Activated CD4-positive, alpha-beta T cell treated with anti-CD3 and anti-CD28 coated beads, Interleukin-2, amount 50 U/mL, for 4 hours (primary cell): ENCODE data around the gene BCL2.
"Not testable (repeated sequence)": the region's sequence is repeated elsewhere in the genome, so short reads cannot be mapped to it uniquely, and the experiment has no call there.

Source experiments
- DNase-seq, 2 experiments: peaks; one replicate each; pipeline ENCODE4 v3.0.0-alpha.2; 2020

The BCL2 gene

DNA sequence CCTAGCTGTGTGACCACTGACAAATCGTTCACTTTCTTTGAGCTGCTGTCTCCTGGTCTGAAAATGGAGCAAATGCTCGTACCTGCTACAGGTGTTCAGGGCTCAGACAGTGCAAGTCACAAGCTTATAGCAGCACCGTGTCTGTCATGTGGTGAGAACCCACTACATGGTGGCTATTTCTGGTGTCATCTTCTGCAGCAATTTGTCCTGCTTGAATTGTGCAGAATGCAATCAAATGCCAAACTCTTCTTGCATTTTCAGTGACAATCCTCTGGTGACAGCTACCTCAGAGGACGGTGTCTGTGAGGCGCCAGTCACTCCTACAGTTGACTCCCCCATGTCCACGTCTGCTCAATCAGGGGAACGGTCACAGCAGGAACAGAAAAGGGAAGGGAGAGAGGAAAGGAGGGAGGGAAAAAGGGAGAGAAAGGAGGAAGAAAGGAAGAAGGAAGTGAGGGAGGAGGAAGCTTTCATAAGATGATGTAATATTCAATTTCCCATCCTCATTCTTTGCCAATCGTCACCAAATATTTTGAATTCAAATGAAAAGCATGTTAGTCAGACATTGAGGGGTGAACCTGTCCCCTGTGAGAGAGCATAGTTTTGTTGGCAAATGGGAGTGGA lies 122.2 kb downstream of the BCL2 start:
- no peak for DNase-seq

DNA sequence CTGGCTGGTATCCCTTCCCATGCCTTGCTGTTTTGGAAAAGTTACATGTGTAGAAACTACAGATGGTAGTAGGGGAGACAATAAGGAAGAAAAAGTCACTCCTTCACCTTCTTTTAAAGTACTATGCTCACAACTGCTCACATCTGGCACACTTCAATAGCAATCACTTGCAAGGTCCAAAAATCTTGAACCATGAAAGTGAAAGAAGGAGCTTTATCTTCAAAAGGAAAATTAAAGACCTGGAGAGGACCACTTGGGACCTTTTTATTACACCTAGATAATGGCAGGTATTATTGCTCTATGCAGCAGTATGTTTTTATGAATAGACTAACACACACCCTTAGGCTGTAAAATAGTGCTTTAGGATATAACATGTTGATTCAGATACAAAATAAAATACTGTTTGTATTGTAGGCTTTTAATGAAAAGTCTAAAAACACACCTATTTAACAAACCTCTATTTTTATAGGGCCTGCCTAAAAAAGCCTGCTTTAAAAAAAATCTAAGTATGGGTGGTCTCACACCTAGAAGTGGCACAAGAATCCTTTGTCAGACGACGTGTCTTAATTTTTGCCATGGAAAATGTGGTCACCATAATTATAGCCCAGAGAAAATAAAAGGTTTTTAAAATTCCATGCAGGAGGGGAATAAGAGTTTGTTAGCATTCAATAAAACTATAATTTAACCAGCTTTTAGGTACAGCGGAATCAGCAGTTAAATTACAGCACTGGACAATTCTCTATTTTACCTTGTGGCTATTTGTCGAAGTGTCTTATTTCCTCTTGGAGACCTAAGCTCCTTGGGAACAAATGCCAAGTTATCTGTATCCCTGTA lies 124.0 kb downstream of the BCL2 start:
- DNase-seq, result no peak

DNA sequence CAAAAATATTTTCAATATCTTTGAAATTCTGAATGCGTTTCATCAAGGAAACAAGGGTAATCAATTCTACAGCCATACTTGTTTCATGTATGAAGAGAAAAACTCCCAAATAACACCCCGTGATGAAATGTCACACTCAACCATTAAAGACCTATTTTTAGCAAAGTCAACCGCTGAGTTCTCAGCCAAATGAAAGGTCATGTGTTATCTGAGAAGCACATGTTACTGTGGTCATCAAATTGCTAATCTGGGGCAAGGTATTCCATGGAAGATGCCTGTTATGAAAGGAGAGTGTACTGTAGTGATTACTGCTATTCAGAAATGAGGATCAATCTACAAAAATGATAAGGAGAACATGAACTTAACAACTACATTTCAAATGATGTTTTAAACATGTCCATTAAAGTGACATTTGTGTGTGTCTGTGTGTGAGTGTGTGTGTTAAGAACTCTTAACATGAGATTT lies 126.7 kb downstream of the BCL2 start:
- DNase-seq, result no peak

DNA sequence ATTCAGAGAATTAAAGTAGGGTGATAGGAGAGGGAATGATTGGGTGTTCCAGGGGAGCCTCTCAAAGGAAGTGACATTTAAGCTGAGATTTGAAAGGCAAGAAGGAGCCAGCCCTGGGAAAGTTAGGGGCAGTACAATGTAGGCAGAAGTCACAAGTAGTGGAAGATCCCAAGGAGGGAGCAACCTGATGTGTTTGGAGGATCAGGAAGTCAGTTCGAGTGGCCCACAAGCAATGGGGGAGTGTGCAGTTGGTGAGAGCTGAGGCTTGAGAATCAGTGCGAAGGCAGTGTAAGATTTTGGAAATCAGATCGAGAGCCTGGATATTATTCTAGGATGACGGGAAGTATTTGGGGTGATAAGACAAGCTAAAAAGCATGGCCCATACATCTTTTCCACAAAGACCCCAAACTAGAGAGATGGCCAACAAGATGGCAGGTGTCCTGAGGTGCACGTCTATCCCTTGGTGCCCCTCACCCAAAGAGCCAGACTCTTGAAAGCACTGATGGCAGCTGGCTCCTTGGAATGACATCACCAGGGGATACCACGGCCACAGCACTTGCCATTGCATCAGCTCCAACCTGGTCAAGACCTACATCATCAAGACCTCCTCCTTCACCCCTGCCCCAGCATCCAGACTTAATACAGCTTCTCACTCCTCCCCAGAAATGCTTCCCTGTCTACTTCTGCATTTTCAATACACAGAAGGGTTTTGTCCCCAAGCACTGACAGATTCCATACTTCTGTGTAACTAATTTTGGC lies 127.3 kb downstream of the BCL2 start:
- DNase-seq, result no peak

DNA sequence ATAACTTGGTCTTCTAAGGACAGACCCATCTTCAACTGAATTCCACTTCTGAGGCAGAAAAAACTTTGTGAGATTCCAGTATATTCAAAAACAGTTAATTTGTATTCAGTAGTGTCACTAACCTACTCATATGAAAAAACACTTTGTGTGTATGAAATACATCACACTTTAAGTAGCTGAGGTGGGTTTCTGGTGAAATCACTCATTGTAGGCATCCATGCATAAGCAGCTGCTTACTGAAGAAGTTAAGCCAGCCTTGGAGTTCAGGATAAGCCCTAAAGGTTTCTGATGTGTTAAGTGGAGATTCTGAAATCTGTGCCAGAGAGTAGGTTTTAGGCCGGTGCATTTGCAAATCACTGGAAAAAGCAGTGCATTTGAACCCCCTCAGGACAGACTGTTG lies 128.2 kb downstream of the BCL2 start:
- DNase-seq, result no peak

DNA sequence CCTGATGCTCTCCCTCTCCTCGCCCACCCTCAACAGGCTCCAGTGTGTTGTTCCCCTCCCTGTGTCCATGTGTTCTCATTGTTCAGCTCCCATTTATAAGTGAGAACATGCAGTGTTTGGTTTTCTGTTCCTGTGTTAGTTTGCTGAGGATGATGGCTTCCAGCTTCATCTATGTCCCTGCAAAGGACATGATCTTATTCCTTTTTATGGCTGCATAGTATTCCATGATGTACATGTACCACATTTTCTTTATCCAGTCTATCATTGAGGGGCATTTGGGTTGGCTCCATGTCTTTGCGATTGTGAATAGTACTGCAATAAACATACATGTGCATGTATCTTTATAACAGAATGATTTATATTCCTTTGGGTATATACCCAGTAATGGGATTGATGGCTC lies 128.7 kb downstream of the BCL2 start:
- not testable (repeated sequence) for DNase-seq

DNA sequence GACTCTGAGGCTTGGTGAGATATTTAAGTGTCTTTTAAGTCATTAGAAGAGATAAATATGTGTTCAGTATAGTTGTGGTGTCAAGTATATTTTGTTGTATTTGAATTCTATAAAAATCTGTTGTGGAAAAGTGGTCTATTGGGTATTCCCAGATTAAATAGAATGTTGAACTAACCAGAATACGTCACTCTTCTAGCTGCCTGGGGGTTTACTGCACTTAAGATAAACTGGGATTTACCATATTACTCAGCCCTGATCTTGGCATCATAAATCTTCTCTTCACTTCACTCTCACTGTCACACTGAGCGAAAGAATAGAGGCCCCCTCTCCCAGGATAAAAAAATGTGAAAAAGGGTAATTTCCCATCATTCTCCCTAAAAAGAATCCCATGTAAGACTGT lies 129.8 kb downstream of the BCL2 start:
- no peak for DNase-seq

DNA sequence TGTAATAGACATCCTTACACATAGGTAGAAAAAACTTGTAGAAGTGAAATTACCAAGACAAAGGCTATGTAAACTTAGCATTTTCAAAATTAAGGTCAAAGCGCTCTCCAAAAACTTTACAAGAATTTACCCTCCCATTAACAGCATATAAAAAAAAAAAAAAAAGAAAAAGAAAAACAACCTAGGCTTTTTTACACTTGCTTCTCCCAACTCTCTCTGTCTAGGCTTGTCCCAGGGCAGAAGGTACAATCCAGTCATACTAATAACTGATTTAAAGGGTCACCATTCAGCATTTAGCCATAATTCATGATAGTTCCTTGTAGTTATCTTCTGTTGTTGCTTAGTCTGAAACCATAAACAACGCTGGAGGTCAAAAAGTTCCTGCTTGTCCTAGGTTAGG lies 130.5 kb downstream of the BCL2 start:
- no peak for DNase-seq

DNA sequence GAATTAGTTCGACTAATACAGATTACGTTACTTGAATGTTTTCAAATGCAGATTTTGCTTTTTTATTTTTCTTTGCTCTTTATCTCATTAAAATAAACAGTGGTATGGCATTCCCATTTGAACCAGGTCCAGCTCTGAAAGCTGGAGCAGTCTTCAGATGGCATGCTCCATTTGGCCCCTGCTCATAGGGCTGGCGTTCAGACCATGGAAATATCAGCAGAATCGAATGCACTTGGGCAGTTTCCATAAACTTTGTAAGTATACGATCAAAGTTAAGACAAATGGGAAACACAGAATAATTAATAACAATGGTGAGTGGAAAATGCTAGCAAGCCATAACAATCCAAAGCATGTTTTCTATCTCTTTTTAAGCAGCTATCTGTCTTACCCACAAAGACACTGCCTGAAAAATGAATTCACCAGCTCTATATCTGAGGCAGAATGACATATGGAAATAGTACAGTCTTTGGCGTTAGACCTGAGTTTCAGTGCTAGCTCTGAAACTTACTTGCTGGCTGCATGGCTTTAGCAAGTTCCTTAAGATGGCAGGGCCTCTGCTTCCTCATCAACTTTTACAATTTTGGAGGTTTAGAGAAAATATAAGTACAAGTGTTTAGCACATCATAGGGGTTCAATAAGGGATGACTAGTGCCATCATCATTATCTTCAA lies 131.6 kb downstream of the BCL2 start:
- DNase-seq, result no peak

DNA sequence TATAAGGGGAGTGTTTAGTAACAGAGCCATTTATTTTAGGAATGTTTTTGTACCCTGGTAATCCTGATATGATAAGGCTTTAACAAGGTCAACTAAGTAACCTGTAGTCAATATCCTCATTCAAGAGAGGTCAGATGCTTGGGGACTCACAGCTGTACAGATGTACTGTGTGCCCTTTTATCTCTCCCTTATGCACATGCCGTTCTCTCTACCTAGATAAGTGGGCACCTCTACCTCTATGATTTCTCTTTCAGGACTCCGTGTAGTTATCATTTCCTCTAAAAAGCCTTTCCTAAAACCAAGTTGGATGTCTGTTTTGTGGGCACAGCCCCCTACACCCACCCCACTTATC lies 132.4 kb downstream of the BCL2 start:
- DNase-seq, result no peak

DNA sequence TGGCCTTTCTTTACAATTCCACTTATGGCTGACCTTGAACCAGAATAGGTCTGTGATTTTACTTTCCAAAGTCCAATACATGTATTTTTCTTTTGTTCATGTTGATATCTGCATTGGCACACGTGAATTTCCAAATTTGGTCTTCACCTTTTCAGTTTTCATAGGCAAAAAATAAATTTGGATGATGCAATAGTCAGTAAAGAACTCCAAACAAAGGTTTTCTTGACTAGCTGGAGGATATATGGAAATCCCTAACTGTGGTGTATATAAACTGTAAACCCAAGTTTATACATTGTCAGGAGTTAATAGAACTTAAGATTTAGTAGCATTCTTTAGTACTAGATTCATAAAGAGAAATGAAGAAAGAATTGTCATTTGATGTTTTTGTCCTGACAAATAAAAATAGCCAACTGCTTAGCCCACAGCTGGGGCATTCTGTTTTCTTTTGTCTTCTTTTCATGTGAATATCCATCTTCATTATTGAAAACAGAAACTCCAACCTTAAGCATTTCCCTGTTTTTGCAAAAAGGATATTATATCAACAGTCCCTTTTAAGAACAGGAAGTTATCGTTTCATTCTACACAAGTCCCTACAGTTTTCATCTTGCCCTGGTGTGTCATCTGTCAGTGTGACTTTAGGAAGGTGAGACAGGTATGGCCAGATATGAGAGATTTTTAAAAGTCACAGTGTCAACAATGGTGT lies 132.9 kb downstream of the BCL2 start:
- DNase-seq, result no peak

DNA sequence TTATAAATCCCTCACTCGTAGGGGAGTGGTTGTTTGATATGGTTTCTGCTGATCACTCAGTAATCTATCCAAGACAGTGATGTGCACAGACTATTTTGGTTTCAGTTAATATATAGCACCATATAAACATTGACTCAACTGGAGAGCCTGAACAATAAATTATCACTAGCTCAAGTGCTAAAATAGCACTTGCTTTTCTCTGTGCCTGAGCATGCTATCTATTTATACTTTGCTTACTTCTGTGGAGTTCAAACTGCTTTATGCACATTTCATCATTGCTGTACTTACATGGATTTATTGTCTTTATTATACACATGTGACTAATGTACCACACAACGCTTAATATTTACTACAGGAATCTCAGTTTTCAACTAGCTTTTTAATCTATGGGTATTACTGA lies 133.6 kb downstream of the BCL2 start:
- no peak for DNase-seq

DNA sequence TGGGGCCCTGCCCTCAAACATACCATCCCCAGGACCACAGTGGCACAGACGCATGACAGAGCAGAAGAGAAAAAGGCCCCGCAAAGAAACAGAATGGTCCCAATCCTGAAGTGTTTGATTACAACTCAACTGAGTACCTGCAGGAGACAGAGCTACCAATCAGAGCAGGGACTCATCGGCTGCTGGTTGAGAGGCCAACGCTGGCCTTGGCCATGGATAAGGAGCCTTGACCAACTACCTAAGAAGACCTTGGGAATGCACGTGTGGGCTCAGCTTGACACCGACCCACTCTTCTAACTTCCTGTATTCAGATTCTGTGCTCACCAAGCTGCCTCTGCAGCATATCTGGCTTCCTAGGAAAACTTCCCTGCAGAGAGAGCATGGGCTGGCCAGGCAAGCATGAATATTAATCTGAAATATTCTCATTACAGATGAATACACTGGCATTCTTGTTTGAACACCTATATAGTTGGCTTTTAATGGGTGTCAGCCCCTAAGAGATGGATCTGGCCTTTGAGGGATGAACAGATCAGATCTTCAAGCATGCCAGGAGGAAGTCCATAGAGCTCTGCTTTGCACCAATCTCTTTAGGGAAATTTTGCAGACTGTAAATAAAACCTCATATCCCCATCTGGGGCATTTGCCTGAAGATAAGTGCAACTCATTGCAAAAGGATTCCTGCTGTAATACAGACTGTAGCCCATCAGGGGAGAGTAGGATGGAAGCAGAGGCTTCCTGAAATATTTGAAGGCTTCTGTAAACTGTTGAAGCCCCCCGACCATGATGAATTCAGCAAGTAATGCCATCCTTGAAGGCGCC lies 135.4 kb downstream of the BCL2 start:
- DNase-seq, result no peak

DNA sequence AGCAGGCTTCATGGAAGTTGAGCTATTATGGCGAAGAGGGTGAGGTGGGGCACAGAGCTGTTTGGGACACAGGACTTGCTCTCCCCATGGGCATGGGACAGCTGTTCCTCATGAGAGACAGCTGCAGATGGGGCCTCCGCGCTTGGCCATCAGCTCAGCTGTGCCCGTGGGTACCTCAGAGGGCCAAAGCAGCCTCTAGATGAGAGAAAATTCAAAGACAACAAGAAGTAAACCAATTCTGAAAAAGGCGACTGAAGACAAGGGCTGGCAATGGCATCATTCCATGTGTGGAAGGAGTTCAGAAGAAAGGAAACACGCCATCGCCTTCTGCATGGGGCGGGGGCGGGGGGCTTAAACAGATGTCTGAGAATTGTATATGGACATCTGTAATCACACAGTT lies 136.2 kb downstream of the BCL2 start:
- DNase-seq, result no peak

DNA sequence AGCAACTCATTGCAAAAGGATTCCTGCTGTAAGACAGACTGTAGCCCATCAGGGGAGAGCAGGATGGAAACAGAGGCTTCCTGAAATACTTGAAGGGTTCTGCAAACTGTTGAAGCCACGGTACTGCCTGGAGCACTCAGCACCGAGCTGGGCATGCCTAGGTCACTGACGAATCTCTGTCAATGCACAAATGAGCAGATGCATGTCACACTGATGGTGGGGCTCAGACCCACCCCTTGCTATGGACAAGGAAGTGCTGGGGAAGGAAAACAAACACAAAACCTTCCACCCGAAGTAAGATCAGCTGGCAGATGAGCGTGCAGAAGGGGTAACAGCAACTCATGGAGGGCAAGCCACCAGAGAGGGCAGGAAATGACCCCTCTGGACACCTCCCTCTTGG lies 136.7 kb downstream of the BCL2 start:
- no peak for DNase-seq

DNA sequence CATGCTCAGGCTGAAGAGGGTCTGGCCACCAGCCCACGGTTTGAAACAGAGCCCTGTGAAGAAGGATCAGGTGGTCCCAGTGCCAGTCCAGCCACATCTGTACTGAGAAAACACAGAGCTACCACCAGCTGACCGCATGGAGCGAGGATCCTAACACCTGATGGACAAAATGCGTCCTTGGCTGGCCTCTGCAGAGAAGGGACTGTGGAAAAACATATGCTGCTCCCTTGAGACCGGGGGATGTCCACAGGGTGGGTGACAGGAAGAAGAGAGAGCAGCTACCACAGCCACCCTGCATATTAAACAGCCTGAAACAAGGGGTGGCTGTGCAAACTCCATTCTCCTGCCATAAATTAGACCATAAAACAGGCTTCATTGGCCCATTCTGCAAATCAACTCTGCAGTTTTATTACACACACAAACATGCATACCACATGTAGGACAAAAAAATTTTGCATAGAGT lies 137.2 kb downstream of the BCL2 start:
- no peak for DNase-seq

DNA sequence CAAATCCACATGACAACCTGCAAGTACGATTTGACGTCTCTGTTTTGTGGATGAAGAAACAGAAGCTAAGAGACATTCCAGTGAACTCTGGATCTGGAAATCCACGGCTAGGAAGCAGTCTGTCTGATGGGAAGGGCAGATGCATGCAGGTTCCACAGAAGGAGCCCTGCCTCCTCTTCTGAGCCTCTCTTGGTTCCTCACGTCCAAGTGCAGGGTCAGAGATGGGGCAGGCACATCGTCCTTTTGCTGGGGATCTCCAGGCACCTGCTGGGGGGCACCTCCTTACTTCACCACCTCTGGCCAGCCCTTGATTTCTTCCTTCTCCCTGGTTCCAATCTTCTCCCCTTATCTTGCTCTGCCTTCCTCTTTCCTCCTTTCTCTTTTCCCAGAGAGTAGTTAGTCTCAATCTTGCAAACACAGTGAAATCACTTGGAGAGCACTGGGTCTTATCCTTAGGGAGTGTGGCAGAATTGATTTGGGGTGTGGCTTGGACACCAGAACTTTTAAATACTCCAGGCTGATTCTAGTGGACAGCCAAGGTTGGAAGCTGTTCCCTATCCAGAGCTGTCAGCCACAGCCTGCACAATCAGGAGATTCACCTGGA lies 137.8 kb downstream of the BCL2 start:
- no peak for DNase-seq

DNA sequence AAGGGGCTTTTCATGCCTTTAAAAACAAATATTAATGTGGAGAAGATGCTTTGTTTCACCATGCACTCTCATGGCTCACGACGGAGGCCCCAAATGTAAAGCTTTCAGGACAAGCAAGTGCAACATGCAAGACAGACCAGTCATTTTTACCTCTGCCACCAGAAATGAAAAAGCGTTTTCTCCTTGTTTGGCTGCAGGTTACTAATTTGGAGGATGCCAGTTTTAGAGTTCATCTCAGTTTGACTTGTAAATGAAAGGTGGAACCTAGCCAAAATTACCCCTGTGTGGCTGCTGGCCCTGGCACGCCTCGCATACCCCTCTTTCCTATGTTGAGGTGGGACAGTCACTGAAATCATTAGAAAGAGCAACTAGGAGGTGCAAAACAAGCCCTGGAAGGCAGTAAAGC lies 138.6 kb downstream of the BCL2 start:
- no peak for DNase-seq

DNA sequence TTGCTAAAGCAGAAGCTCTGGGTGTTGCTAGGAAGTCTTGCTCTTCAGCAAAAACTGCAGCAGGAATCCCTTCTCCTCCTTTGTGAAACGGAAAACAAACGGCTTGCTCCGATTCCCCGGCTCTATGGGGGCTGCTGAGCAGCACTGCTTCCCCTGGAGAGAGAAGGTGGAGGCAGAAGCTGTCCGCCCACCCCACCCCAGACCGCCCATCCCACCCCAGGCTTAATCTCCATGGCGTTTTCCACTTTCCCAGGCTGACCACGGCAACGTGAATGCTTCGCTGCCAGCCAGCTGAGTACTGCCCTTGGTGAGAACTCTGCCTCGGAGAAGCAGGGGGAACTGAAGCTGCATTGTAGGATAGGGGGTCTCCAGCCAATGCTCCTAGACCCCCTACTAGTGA lies 139.2 kb downstream of the BCL2 start:
- no peak for DNase-seq

DNA sequence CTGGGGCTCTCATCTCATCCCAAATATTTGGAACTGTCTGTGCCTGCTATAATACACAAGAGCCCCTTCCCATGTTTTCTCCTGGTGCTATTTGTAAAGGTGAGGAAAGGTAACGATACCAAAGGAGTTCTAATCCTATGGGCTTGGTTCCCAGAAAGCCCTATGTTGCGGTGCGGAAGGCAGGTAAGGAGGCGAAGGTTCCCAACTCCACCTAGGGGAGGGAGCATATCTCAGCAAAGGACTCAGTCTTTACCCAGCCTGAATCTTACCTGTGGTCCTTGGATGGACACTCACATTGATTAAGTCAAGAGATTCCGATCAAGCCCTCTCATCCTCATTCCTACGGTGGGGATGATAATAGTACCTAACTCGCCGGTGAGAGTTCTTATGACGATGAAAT lies 140.1 kb downstream of the BCL2 start:
- DNase-seq, result no peak

DNA sequence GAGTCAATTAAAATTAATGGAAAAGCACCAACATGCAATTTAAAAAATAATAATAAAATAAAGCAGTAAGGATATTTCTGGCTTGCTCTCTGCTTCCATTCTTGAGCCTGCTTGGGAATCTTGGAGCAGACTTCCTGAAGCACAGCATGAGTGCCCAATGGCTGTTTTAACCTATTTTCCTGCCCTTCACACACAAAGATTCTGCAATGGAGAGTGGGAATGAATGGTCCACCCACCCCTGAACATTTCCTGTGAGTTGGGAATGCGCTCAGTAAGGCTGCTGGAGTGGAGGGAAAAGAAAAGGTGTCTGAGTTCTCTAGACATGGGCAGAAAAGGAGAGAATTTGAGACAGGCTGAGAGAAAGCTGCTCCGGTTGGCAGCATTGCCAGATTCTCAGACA lies 140.6 kb downstream of the BCL2 start:
- no peak for DNase-seq
